Measurements from ENCODE around the gene HSD17B14.

- TF ChIP-seq POLR2A (IDR thresholded peaks at IDR 0.05) (no peak), CTCF (IDR thresholded peaks at IDR 0.05) (no peak), EP300 (IDR thresholded peaks at IDR 0.05) (no peak), POLR2AphosphoS5 (IDR thresholded peaks at IDR 0.05) (no peak)
Measured at GRCh38 chr19:48822514-48822913, 13.8 kb downstream of the HSD17B14 start.

Data from stomach (tissue), 4 donors.